Pancreas (tissue), 10 donors: ENCODE data around the gene MRGPRD. TPM values are rescaled to one million over a fixed set of nuclear protein-coding genes. Genes with fewer than 3 reads are reported as not detected.
A peak's percentile ranks its signal among the peaks of the same experiment; 100 is the strongest.

ENCODE experiments used
- ATAC-seq, 4 donors: fragments of 200-7000 bp; cut with Tn5 transposase; one replicate each; pipeline versions ENCODE4 v1.8.0 to v1.9.1; 2020; ENCODE audit warnings: mild to moderate bottlenecking in 4 of 4, moderate library complexity in 4 of 4
- DNase-seq, 6 donors: peaks; one replicate each; pipeline ENCODE4 v3.0.0-alpha.2; 2020
- FAIRE-seq: peaks from 2 replicates; lab custom pipeline; 2012; peaks lifted over from hg19 to GRCh38; lab: Jason Lieb, UNC
- H3K27ac ChIP-seq, 4 donors: fragments of 200-600 bp; sonication (generic); 1 replicate in 3 of 4; 2 replicates in 1 of 4; pipeline versions ENCODE4 v1.5.0 to v1.8.0; 2020
- H3K27me3 ChIP-seq, 4 donors: fragments of 200-600 bp; one replicate each; pipeline ENCODE4 v1.8.0; 2021
- H3K36me3 ChIP-seq, 3 donors: fragments of 200-600 bp; sonication (generic) in 1 of 3; one replicate each; pipeline versions ENCODE4 v1.5.0 to v1.8.0; 2020 to 2021
- H3K4me1 ChIP-seq, 3 donors: fragments of 200-600 bp; one replicate each; pipeline ENCODE4 v1.8.0; 2021
- H3K4me3 ChIP-seq, 4 donors: fragments of 200-600 bp; sonication (generic) in 2 of 4; one replicate each; pipeline versions ENCODE4 v1.5.0 to v1.8.0; 2020 to 2021
- H3K9me3 ChIP-seq, 4 donors: fragments of 200-600 bp; one replicate each; pipeline ENCODE4 v1.8.0; 2021
- CTCF ChIP-seq, 4 donors: fragments of 200-600 bp; sonication (generic) in 3 of 4; IDR thresholded peaks; one replicate each; pipeline versions ENCODE4 v1.5.0 to v1.8.0; 2021; ENCODE audit warnings: antibody characterized with exemption in 4 of 4
- WGBS, 2 donors: extraction: QIAGEN DNeasy Blood & Tissue Kit; methylation state at CpG; one replicate each; pipeline ENCODE4 v1.1.7; 2013; 5-methylcytosine and 5-hydroxymethylcytosine counted together
- intact Hi-C, 3 donors: fragments of 100-400 bp; cut with DNase I; formaldehyde crosslinking; loops; one replicate each; pipeline versions ENCODE4 v1.11.1 to v1.14.2; 2022
- polyA plus RNA-seq, 2 donors: library from polyadenylated mRNA; stranded (reverse); fragments of 200-250 nt; gene quantifications; one replicate each; pipeline ENCODE4 v1.2.3, GENCODE V29; 2013
- total RNA-seq, 6 donors: library from RNA; stranded (reverse); fragmentation: NEBNext Ultra II Directional in 4 of 6; extraction: Animal tissue kit (Norgen Biotek cat#: 25700) in 4 of 6; gene quantifications; one replicate each; pipeline versions ENCODE4 v1.2.1 to v1.2.4, GENCODE V29; 2021 to 2023
- donor health status: healthy with polysubstance abuse.
- donor health status: DM: no; HTN: no; CAD: no; lungs with moderate emphysema.
- donor health status: DM: no; HTN: no; CAD: no.
- donor health status: control.
- donor health status: control.
- donor health status: Bipolar disorder and iron deficiency.
- donor health status: DM: yes; HTN: yes; CAD: no.
- donor health status: DM: no; HTN: no; CAD: no.
- donor health status: DM: no; HTN: no; CAD: no.
- donor health status: DM: yes; HTN: yes; CAD: no.

The MRGPRD gene
- total RNA-seq (not detected), polyA plus RNA-seq (not detected)

- Histone ChIP-seq H3K36me3 (no peaks in the 10 kb centered on the region), H3K27me3 (no peaks in the 10 kb centered on the region), H3K27ac (no peak within 1 kb of the TSS), H3K9me3 (no peaks in the 10 kb centered on the region), H3K4me3 (no peak within 1 kb of the TSS), H3K4me1 (no peaks in the 10 kb centered on the region)
- DNase-seq: peak in 1 of 6 donors; percentile 6
- no peak for ATAC-seq
- intact Hi-C loops: no loop called here
- 63 to 77% methylated on average over 8 of the region's 8 CpGs for WGBS, 2 donors
- no peak for TF ChIP-seq CTCF (IDR thresholded peaks at IDR 0.05)
- no peak for FAIRE-seq
Measured at GRCh38 chr11:68980776-68981065, at the start of gene MRGPRD. Gene MRGPRD (minus strand): TSS chr11:68980986. CDS start chr11:68980986, 0 bp downstream.

- no peak overlapping the region for H3K27ac ChIP-seq
- WGBS, 2 donors: 59 to 80% methylated on average over 6 of the region's 6 CpGs
- no peak for TF ChIP-seq CTCF (IDR thresholded peaks at IDR 0.05)
- ATAC-seq: no peak
- no peak for DNase-seq
- no peaks in the 10 kb centered on the region for H3K27me3 ChIP-seq
- no peaks in the 10 kb centered on the region for H3K9me3 ChIP-seq
- H3K36me3 ChIP-seq: no peaks in the 10 kb centered on the region
- FAIRE-seq: no peak
- H3K4me1 ChIP-seq: no peaks in the 10 kb centered on the region
- intact Hi-C loops: no loop called here
- no peak overlapping the region for H3K4me3 ChIP-seq
Measured at GRCh38 chr11:69030301-69030700, 49.5 kb upstream of the MRGPRD start.

GRCh38 chr11:69027704-69028372 lies 47.1 kb upstream of the MRGPRD start:
- intact Hi-C loops: no loop called here
- no peaks in the 10 kb centered on the region for H3K36me3 ChIP-seq
- no peak overlapping the region for H3K27ac ChIP-seq
- no peaks in the 10 kb centered on the region for H3K9me3 ChIP-seq
- ATAC-seq (no peak), FAIRE-seq (no peak), DNase-seq (no peak)
- H3K4me1 ChIP-seq: no peaks in the 10 kb centered on the region
- H3K4me3 ChIP-seq: no peak overlapping the region
- 63 to 69% methylated on average over 9 of the region's 9 CpGs for WGBS, 2 donors
- TF ChIP-seq CTCF (IDR thresholded peaks at IDR 0.05): no peak
- no peaks in the 10 kb centered on the region for H3K27me3 ChIP-seq

- intact Hi-C loops: no loop called here
- TF ChIP-seq CTCF (IDR thresholded peaks at IDR 0.05): no peak
- FAIRE-seq (no peak), DNase-seq (no peak), ATAC-seq (no peak)
- H3K4me3 ChIP-seq: no peak overlapping the region
- no peaks in the 10 kb centered on the region for H3K27me3 ChIP-seq
- H3K9me3 ChIP-seq: no peaks in the 10 kb centered on the region
- WGBS, 2 donors: 85 to 87% methylated on average over 6 of the region's 6 CpGs
- no peaks in the 10 kb centered on the region for H3K36me3 ChIP-seq
- H3K4me1 ChIP-seq: no peaks in the 10 kb centered on the region
- no peak overlapping the region for H3K27ac ChIP-seq
Measured at GRCh38 chr11:69024509-69024908, 43.7 kb upstream of the MRGPRD start.

- no peak for TF ChIP-seq CTCF (IDR thresholded peaks at IDR 0.05)
- H3K27me3 ChIP-seq: no peaks in the 10 kb centered on the region
- no peak overlapping the region for H3K27ac ChIP-seq
- no peaks in the 10 kb centered on the region for H3K9me3 ChIP-seq
- no peak for FAIRE-seq
- WGBS, 2 donors: 68 to 69% methylated on average over 10 of the region's 10 CpGs
- no peak for DNase-seq
- H3K4me1 ChIP-seq: no peaks in the 10 kb centered on the region
- no peaks in the 10 kb centered on the region for H3K36me3 ChIP-seq
- H3K4me3 ChIP-seq: no peak overlapping the region
- no peak for ATAC-seq
- intact Hi-C loops: no loop called here
Measured at GRCh38 chr11:69022260-69022659, 41.5 kb upstream of the MRGPRD start.
